Measurements from ENCODE around the gene ZNF616. TPM values are rescaled to one million over a fixed set of nuclear protein-coding genes. Genes with fewer than 3 reads are reported as not detected.

The ZNF616 gene
- total and polyA plus RNA-seq, 2 donors (not counting 1 experiment from before 2014, with no cell fraction given) = 1.4 to 14.2 TPM

GRCh38 chr19:52187407-52187806 lies 47.7 kb upstream of the ZNF616 start:
- Mint-ChIP-seq H3K4me3 (no peak overlapping the region), H3K4me1 (peaks cover 27% of the 10 kb centered on the region), H3K9me3 (ENCODE audit: insufficient read depth) (no peaks in the 10 kb centered on the region), H3K27ac (no peak overlapping the region), H3K27me3 (no peaks in the 10 kb centered on the region)
- ChIA-PET POLR2A (no interaction called here), CTCF (interaction anchor here (1.1 kb wide), 1 partner anchor 15 kb away, joined by 5 read pairs; the partner anchor contains the start of gene ZNF836)
- Histone ChIP-seq H2AFZ (ENCODE audit: insufficient read depth, low read depth, low read length, poor library complexity, severe bottlenecking) (no peak overlapping the region), H3K36me3 (replicated peaks in 1 of 2; ENCODE audit: control extremely low read depth in 1 of 2, control insufficient read depth in 1 of 2, extremely low read depth in 1 of 2, insufficient read depth in 2 of 2, low read length in 1 of 2) (no peaks in the 10 kb centered on the region), H3K4me2 (replicated peaks; ENCODE audit: low read depth, low read length, poor library complexity, severe bottlenecking) (no peak overlapping the region), H3K79me2 (ENCODE audit: control insufficient read depth, insufficient read depth, low read length) (peaks cover 33% of the 10 kb centered on the region), H3K4me1 (ENCODE audit: control insufficient read depth in 2 of 2, insufficient read depth in 2 of 2, low read length in 2 of 2) (peaks cover 33 to 36% of the 10 kb centered on the region in 2 donors), H3K9me3 (ENCODE audit: control extremely low read depth in 1 of 3, control insufficient read depth in 2 of 3, insufficient read depth in 1 of 3, low read length in 2 of 3) (peaks cover 0 to 4% (median 0%) of the 10 kb centered on the region in 3 donors), H3K9ac (ENCODE audit: low read length) (no peak overlapping the region), H4K20me1 (ENCODE audit: control insufficient read depth, insufficient read depth, low read length, poor library complexity, severe bottlenecking) (peaks cover 17% of the 10 kb centered on the region), H3K4me3 (ENCODE audit: control extremely low read depth in 1 of 5, extremely low read depth in 1 of 5, insufficient read depth in 1 of 5, low read depth in 2 of 5, low read length in 4 of 5) (no peak overlapping the region), H3K27ac (ENCODE audit: low read length in 2 of 2) (peak overlapping the region; percentile 86 to 98), H3K27me3 (replicated peaks in 1 of 4; ENCODE audit: control extremely low read depth in 1 of 4, control insufficient read depth in 3 of 4, insufficient read depth in 4 of 4, low read length in 3 of 4) (no peaks in the 10 kb centered on the region)
- ATAC-seq (ENCODE audit: low read depth) (no peak), DNase-seq (no peak)
- intact Hi-C loops (cut with micrococcal nuclease) = no loop called here
- no peak for TF ChIP-seq CTCF (IDR thresholded peaks at IDR 0.05)
- TF ChIP-seq EZH2 (IDR thresholded peaks at IDR 0.05; ENCODE audit: borderline replicate concordance, insufficient read depth, low read depth, low read length, poor library complexity, severe bottlenecking) = no peak
- WGBS (ENCODE audit: insufficient coverage) = no CpG with 5 or more reads among the region's 1 CpG

- 91% methylated on average over 9 of the region's 10 CpGs for WGBS (ENCODE audit: insufficient coverage)
- no peak overlapping the region for H3K27ac ChIP-seq (ENCODE audit: low read length in 2 of 2)
- H3K27me3 ChIP-seq (replicated peaks in 1 of 4; ENCODE audit: control extremely low read depth in 1 of 4, control insufficient read depth in 3 of 4, insufficient read depth in 4 of 4, low read length in 3 of 4) = no peaks in the 10 kb centered on the region
- no peaks in the 10 kb centered on the region for H4K20me1 ChIP-seq (ENCODE audit: control insufficient read depth, insufficient read depth, low read length, poor library complexity, severe bottlenecking)
- Mint-ChIP-seq H3K27me3 (no peaks in the 10 kb centered on the region), H3K9me3 (ENCODE audit: insufficient read depth) (no peaks in the 10 kb centered on the region), H3K4me1 (peaks cover 9% of the 10 kb centered on the region), H3K4me3 (no peak overlapping the region), H3K27ac (no peak overlapping the region)
- POLR2A ChIA-PET = no interaction called here
- CTCF ChIA-PET = interaction anchor here (0.9 kb wide), 1 partner anchor 13 kb away, joined by 3 read pairs; the partner anchor contains the start of gene PPP2R1A
- intact Hi-C loops (cut with micrococcal nuclease) = loop anchor here (10.0 kb wide), 1 partner anchor 132 kb away; the partner anchor contains the start of gene ZNF432
- no peaks in the 10 kb centered on the region for H3K79me2 ChIP-seq (ENCODE audit: control insufficient read depth, insufficient read depth, low read length)
- no peak overlapping the region for H3K4me3 ChIP-seq (ENCODE audit: control extremely low read depth in 1 of 5, extremely low read depth in 1 of 5, insufficient read depth in 1 of 5, low read depth in 2 of 5, low read length in 4 of 5)
- no peaks in the 10 kb centered on the region for H3K36me3 ChIP-seq (replicated peaks in 1 of 2; ENCODE audit: control extremely low read depth in 1 of 2, control insufficient read depth in 1 of 2, extremely low read depth in 1 of 2, insufficient read depth in 2 of 2, low read length in 1 of 2)
- no peak for DNase-seq
- peaks cover 0 to 9% (median 0%) of the 10 kb centered on the region in 3 donors for H3K9me3 ChIP-seq (ENCODE audit: control extremely low read depth in 1 of 3, control insufficient read depth in 2 of 3, insufficient read depth in 1 of 3, low read length in 2 of 3)
- no peak for TF ChIP-seq CTCF (IDR thresholded peaks at IDR 0.05)
- TF ChIP-seq EZH2 (IDR thresholded peaks at IDR 0.05; ENCODE audit: borderline replicate concordance, insufficient read depth, low read depth, low read length, poor library complexity, severe bottlenecking) = no peak
- ATAC-seq (ENCODE audit: low read depth) = no peak
- no peak overlapping the region for H3K4me2 ChIP-seq (replicated peaks; ENCODE audit: low read depth, low read length, poor library complexity, severe bottlenecking)
- H3K4me1 ChIP-seq (ENCODE audit: control insufficient read depth in 2 of 2, insufficient read depth in 2 of 2, low read length in 2 of 2) = peaks cover 7 to 8% of the 10 kb centered on the region in 2 donors
- no peak overlapping the region for H3K9ac ChIP-seq (ENCODE audit: low read length)
- no peak overlapping the region for H2AFZ ChIP-seq (ENCODE audit: insufficient read depth, low read depth, low read length, poor library complexity, severe bottlenecking)
These were observed 36.8 kb upstream of the ZNF616 start for GRCh38 chr19:52176574-52176973.

Data from B cell (primary cell).